Transverse colon (tissue), 4 donors: ENCODE data around the gene CIPC. TPM values are rescaled to one million over a fixed set of nuclear protein-coding genes. Genes with fewer than 3 reads are reported as not detected.

Experiments used
- DNase-seq: peaks from one replicate; pipeline ENCODE4 v3.0.0-alpha.2; 2019
- H3K27ac ChIP-seq, 4 donors: fragments of 200-600 bp; sonication (generic); 2 replicates each; pipeline ENCODE4 v1.5.1; 2016 to 2018; ENCODE audit warnings: inconsistent platforms in 4 of 4
- H3K27me3 ChIP-seq: fragments of 200-600 bp; sonication (generic); 2 replicates; pipeline ENCODE4 v1.5.1; 2017; ENCODE audit warnings: inconsistent platforms
- H3K36me3 ChIP-seq, 4 donors: fragments of 200-600 bp; sonication (generic); 2 replicates each; pipeline ENCODE4 v1.5.1; 2017 to 2019; ENCODE audit warnings: inconsistent platforms in 4 of 4
- H3K4me1 ChIP-seq, 4 donors: fragments of 200-600 bp; sonication (generic); 2 replicates each; pipeline ENCODE4 v1.5.1; 2017 to 2020; ENCODE audit warnings: inconsistent platforms in 4 of 4
- H3K4me3 ChIP-seq, 4 donors: fragments of 200-600 bp; sonication (generic); 1 replicate in 1 of 4; 2 replicates in 3 of 4; pipeline versions ENCODE4 v1.5.1 to v1.6.1; 2017 to 2019; ENCODE audit warnings: inconsistent platforms in 4 of 4
- H3K9me3 ChIP-seq, 2 donors: fragments of 200-600 bp; sonication (generic); 2 replicates each; pipeline ENCODE4 v1.5.1; 2017 to 2019; ENCODE audit warnings: inconsistent platforms in 2 of 2
- EP300 ChIP-seq: sonication (generic); formaldehyde crosslinking; IDR thresholded peaks from one replicate; pipeline ENCODE4 v1.6.1; 2017; ENCODE audit warnings: antibody characterized with exemption, low read depth
- POLR2A ChIP-seq: fragments of 450-650 bp; IDR thresholded peaks from one replicate; pipeline ENCODE4 v1.6.1; 2016; ENCODE audit warnings: antibody characterized with exemption, mild to moderate bottlenecking, moderate library complexity
- POLR2AphosphoS5 ChIP-seq, 3 donors: sonication (generic); formaldehyde crosslinking; IDR thresholded peaks; one replicate each; pipeline ENCODE4 v1.6.1; 2016; ENCODE audit warnings: antibody characterized with exemption in 3 of 3
- WGBS, 2 donors: methylation state at CpG; one replicate each; pipeline ENCODE4 v1.1.5; 2018; ENCODE audit warnings: low coverage in 1 of 2; 5-methylcytosine and 5-hydroxymethylcytosine counted together
- in situ Hi-C, 4 donors: fragments of 200-750 bp; cut with MboI; loops; one replicate each; pipeline versions ENCODE4 v1.15.0 to v1.15.1; 2017; ENCODE audit warnings: low sequenced_read_pairs in 3 of 4, low pct_ligation_motif_present in 1 of 4, low pct_unique_long_range_greater_than_20kb in 1 of 4
- intact Hi-C: fragments of 100-400 bp; cut with DNase I; formaldehyde crosslinking; loops from one replicate; pipeline ENCODE4 v1.15.1; 2023; ENCODE audit warnings: low total_unique reads
- total RNA-seq, 4 donors: library from RNA; depleted of rRNA; stranded (reverse); fragments of >200 nt; gene quantifications; one replicate each; pipeline ENCODE4 v1.1.0, GENCODE V29; 2016
- TF ChIP-seq, protein P1 (sequence below), 5 experiments: fragments of 200-600 bp in 3 of 5; fragments of 450-650 bp in 2 of 5; sonication (generic) in 3 of 5; IDR thresholded peaks; 1 replicate in 2 of 5; 2 replicates in 3 of 5; pipeline ENCODE4 v1.5.1; 2016 to 2017; ENCODE audit warnings: antibody characterized with exemption in 5 of 5, inconsistent platforms in 3 of 5, mild to moderate bottlenecking in 2 of 5, moderate library complexity in 1 of 5

Gene CIPC
- total RNA-seq, 4 donors from 2014 or later, result 30.8 to 97.1 (median 67.8) TPM

DNA sequence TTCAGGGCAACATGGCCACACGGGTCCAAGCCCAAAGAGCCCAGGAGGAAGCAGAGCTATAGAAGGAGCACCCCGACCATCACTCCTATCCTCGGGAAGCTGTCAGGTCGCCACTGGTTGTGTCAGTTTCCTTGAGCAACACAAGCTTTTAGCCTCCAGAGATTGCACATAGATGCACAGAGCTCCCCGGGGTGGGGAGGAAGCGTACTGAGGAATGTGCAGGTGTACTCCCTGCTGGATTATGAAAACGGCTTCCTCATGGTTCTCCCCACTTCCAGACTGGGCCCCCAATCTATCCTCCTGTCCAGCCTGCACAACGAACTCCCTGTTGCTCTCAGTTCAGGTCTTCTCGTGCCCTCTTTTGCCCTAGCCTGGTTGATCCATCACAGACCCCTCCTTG, 39.3 kb upstream of the CIPC start:
- in situ Hi-C loops (no loop called here), intact Hi-C loops (no loop called here)
- TF ChIP-seq, protein P1, sequence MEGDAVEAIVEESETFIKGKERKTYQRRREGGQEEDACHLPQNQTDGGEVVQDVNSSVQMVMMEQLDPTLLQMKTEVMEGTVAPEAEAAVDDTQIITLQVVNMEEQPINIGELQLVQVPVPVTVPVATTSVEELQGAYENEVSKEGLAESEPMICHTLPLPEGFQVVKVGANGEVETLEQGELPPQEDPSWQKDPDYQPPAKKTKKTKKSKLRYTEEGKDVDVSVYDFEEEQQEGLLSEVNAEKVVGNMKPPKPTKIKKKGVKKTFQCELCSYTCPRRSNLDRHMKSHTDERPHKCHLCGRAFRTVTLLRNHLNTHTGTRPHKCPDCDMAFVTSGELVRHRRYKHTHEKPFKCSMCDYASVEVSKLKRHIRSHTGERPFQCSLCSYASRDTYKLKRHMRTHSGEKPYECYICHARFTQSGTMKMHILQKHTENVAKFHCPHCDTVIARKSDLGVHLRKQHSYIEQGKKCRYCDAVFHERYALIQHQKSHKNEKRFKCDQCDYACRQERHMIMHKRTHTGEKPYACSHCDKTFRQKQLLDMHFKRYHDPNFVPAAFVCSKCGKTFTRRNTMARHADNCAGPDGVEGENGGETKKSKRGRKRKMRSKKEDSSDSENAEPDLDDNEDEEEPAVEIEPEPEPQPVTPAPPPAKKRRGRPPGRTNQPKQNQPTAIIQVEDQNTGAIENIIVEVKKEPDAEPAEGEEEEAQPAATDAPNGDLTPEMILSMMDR (IDR thresholded peaks at IDR 0.05), result no peak
- TF ChIP-seq POLR2AphosphoS5 (IDR thresholded peaks at IDR 0.05), result no peak
- no peak for TF ChIP-seq EP300
- no peak for TF ChIP-seq POLR2A
- Histone ChIP-seq H3K27ac (no peak overlapping the region), H3K4me3 (no peak overlapping the region), H3K27me3 (no peaks in the 10 kb centered on the region), H3K9me3 (peaks cover 0 to 3% of the 10 kb centered on the region in 2 donors), H3K4me1 (no peaks in the 10 kb centered on the region), H3K36me3 (no peaks in the 10 kb centered on the region)
- no peak for DNase-seq
- WGBS, 2 donors, result 85 to 93% methylated on average over 7 to 9 of the region's 9 CpGs

DNA sequence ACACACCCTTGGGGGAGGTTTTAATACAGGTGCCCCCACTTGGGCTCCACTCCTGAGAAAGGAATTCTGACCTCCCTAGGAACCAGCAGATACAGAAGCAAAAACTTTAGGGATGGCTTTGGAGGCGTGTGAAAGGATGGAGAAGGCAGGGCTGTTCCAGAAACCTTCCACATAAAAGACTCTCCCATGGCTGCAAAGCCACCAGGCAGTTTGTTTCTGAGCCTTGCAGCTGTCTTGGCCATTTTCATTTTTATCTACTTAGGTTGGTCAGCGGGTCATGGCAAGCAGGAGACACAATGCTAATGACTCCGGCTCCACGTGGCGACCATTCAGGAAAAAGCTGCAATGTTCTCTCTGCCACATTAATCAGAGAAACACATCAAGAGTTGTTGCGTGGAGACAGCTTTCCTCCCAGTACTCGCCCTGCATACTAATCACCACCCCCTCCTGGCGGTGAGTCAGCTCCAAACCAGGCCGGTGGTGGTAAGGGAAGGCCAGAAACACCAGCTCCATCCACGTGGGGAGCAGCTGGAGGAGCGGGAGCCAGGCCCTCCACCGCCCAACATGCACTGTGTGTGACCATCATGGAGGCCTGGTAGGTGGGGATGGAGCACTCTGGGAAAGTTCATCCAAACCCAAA, 38.7 kb upstream of the CIPC start:
- H3K4me1 ChIP-seq, result no peaks in the 10 kb centered on the region
- intact Hi-C loops (no loop called here), in situ Hi-C loops (no loop called here)
- no peak overlapping the region for H3K27ac ChIP-seq
- H3K27me3 ChIP-seq, result no peaks in the 10 kb centered on the region
- peaks cover 0 to 3% of the 10 kb centered on the region in 2 donors for H3K9me3 ChIP-seq
- no peaks in the 10 kb centered on the region for H3K36me3 ChIP-seq
- 60 to 70% methylated on average over 3 to 12 of the region's 12 CpGs for WGBS, 2 donors
- TF ChIP-seq POLR2A (no peak), POLR2AphosphoS5 (IDR thresholded peaks at IDR 0.05) (no peak), EP300 (no peak)
- TF ChIP-seq, protein P1 (IDR thresholded peaks at IDR 0.05), result no peak
- H3K4me3 ChIP-seq, result no peak overlapping the region
- DNase-seq, result no peak

DNA sequence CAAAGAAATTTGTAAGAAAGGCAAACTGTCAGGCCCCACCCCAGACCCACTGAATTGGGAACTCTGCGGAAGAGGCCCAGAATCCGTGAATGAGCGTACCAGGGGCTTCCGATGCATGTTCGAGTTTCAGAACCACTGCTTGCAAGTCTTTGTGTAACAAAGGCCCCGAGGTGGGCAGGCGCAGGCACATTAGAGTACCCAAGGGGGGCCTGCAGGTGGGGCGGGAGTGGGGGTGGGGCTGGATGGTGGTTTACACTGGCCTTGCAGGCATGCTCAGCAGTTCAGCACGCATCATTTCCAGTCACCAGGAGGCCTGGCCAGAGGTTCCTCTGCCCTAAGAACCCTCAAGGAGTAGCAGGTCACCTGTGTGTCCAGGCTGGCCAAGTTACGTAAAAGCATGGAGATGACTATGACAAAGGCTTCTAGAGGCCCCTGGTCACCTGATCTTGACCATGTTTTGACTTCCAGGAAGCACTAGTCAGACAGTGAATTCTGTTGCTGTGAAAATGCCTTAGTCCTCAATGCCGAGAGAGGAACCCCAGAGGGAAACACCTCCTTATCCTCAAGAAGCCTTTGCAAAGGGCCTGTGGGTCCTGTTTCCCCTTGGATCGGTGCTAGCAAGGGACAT, 36.3 kb upstream of the CIPC start:
- no peak overlapping the region for H3K4me3 ChIP-seq
- no peaks in the 10 kb centered on the region for H3K36me3 ChIP-seq
- no peaks in the 10 kb centered on the region for H3K4me1 ChIP-seq
- in situ Hi-C loops, result loop anchor here in 2 of 4 donors (10.0 kb wide), 2 partner anchors 147 to 177 kb away; no protein-coding TSS in a partner anchor
- TF ChIP-seq, protein P1 (IDR thresholded peaks at IDR 0.05), result no peak
- TF ChIP-seq POLR2AphosphoS5 (IDR thresholded peaks at IDR 0.05) (no peak), EP300 (no peak), POLR2A (no peak)
- H3K27ac ChIP-seq, result no peak overlapping the region
- intact Hi-C loops, result no loop called here
- H3K27me3 ChIP-seq, result no peaks in the 10 kb centered on the region
- DNase-seq, result no peak
- WGBS, 2 donors, result 94% methylated on average over 12 of the region's 12 CpGs; no CpG with 5 or more reads in 1 of the 2 donors
- no peaks in the 10 kb centered on the region for H3K9me3 ChIP-seq

DNA sequence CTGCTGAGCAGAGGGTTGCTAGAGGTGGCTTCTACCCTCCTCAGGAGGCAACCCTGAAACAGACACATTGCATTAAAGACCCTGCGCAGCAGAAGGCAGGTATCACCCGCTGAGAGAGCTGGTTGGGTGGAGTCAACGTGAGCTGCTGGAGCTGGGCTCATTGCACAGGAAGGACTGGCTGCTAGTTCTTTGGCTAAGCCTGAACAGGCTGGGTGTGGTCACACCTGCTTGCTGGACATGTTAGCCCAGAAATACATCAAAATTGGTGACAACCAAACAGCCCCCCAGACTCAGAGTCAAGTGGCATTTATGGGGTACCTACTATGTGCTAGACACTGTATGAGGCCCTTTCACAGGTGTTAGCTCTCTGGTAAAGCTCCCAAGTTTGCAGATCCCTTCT, 35.8 kb upstream of the CIPC start:
- in situ Hi-C loops (loop anchor here in 2 of 4 donors (10.0 kb wide), 2 partner anchors 147 to 177 kb away; no protein-coding TSS in a partner anchor), intact Hi-C loops (no loop called here)
- Histone ChIP-seq H3K36me3 (no peaks in the 10 kb centered on the region), H3K27me3 (no peaks in the 10 kb centered on the region), H3K4me3 (no peak overlapping the region), H3K4me1 (no peaks in the 10 kb centered on the region), H3K27ac (no peak overlapping the region), H3K9me3 (no peaks in the 10 kb centered on the region)
- DNase-seq, result no peak
- TF ChIP-seq EP300 (no peak), POLR2A (no peak), POLR2AphosphoS5 (IDR thresholded peaks at IDR 0.05) (no peak)
- TF ChIP-seq, protein P1 (IDR thresholded peaks at IDR 0.05), result no peak
- WGBS, 2 donors, result 68% methylated on average over 3 of the region's 3 CpGs; no CpG with 5 or more reads in 1 of the 2 donors
